Mucosa of descending colon (tissue), 3 donors: ENCODE results near the gene SAFB2. TPM values are rescaled to one million over a fixed set of nuclear protein-coding genes. Genes with fewer than 3 reads are reported as not detected.
"Not testable (repeated sequence)": the region's sequence is repeated elsewhere in the genome, so short reads cannot be mapped to it uniquely, and the experiment has no call there.

ENCODE experiments used
- ATAC-seq: fragments of 200-7000 bp; cut with Tn5 transposase; one replicate; pipeline ENCODE4 v1.9.1; 2020; ENCODE audit warnings: mild to moderate bottlenecking, moderate library complexity
- DNase-seq, 3 donors: peaks; one replicate each; pipeline ENCODE4 v3.0.0-alpha.2; 2020
- H3K36me3 ChIP-seq: fragments of 200-600 bp; one replicate; pipeline ENCODE4 v1.8.0; 2021; ENCODE audit warnings: low read depth, mild to moderate bottlenecking
- H3K4me1 ChIP-seq: fragments of 200-600 bp; one replicate; pipeline ENCODE4 v1.8.0; 2021; ENCODE audit warnings: low read depth, mild to moderate bottlenecking
- H3K4me3 ChIP-seq: fragments of 200-600 bp; one replicate; pipeline ENCODE4 v1.8.0; 2021; ENCODE audit warnings: mild to moderate bottlenecking
- H3K9me3 ChIP-seq: fragments of 200-600 bp; one replicate; pipeline ENCODE4 v1.8.0; 2021; ENCODE audit warnings: mild to moderate bottlenecking
- CTCF ChIP-seq: fragments of 200-600 bp; IDR thresholded peaks from one replicate; pipeline ENCODE4 v1.8.0; 2022; ENCODE audit warnings: antibody characterized with exemption, mild to moderate bottlenecking
- intact Hi-C, 2 donors: fragments of 100-400 bp; cut with DNase I in 1 of 2; cut with micrococcal nuclease in 1 of 2; formaldehyde crosslinking; loops; one replicate each; pipeline versions ENCODE4 v1.11.0 to v1.11.1; 2022; cut with DNase I, micrococcal nuclease
- total RNA-seq, 3 donors: library from RNA; stranded (reverse); fragmentation: NEBNext Ultra II Directional in 2 of 3; extraction: Animal tissue kit (Norgen Biotek cat#: 25700) in 2 of 3; gene quantifications; one replicate each; pipeline versions ENCODE4 v1.2.1 to v1.2.4, GENCODE V29; 2021 to 2023
- donor health status: DM: no; HTN: no; CAD: no; lungs with moderate emphysema.
- donor health status: DM: no; HTN: no; CAD: no.
- donor health status: DM: no; HTN: yes; CAD: no.

The SAFB2 gene
- total RNA-seq, 3 donors from 2014 or later, result 66.7 to 122 (median 102) TPM

- intact Hi-C loops, result no loop called here
- Histone ChIP-seq H3K4me3 (no peak overlapping the region), H3K9me3 (no peaks in the 10 kb centered on the region), H3K4me1 (peaks cover 19% of the 10 kb centered on the region), H3K36me3 (peaks cover 14% of the 10 kb centered on the region)
- ATAC-seq (no peak), DNase-seq (no peak)
- no peak for TF ChIP-seq CTCF
Observed at GRCh38 chr19:5617080-5617479, 5.5 kb downstream of the SAFB2 start.

- TF ChIP-seq CTCF, result no peak
- Histone ChIP-seq H3K9me3 (no peaks in the 10 kb centered on the region), H3K4me1 (peaks cover 11% of the 10 kb centered on the region), H3K36me3 (peaks cover 18% of the 10 kb centered on the region), H3K4me3 (no peak overlapping the region)
- intact Hi-C loops, result no loop called here
- no peak for ATAC-seq
- no peak for DNase-seq
Observed at GRCh38 chr19:5615756-5616327, 6.7 kb downstream of the SAFB2 start.

GRCh38 chr19:5612891-5613865 is 9.4 kb downstream of the SAFB2 start:
- H3K4me3 ChIP-seq, result no peak overlapping the region
- ATAC-seq (no peak), DNase-seq (no peak)
- H3K9me3 ChIP-seq, result no peaks in the 10 kb centered on the region
- H3K4me1 ChIP-seq, result no peaks in the 10 kb centered on the region
- peaks cover 32% of the 10 kb centered on the region for H3K36me3 ChIP-seq
- no peak for TF ChIP-seq CTCF
- intact Hi-C loops, result no loop called here

- Histone ChIP-seq H3K36me3 (peaks cover 38% of the 10 kb centered on the region), H3K9me3 (no peaks in the 10 kb centered on the region), H3K4me1 (no peaks in the 10 kb centered on the region), H3K4me3 (no peak overlapping the region)
- intact Hi-C loops, result no loop called here
- TF ChIP-seq CTCF, result no peak
- no peak for DNase-seq
- no peak for ATAC-seq
Observed at GRCh38 chr19:5609881-5610448, 12.6 kb downstream of the SAFB2 start.

- H3K36me3 ChIP-seq, result peaks cover 44% of the 10 kb centered on the region
- H3K4me3 ChIP-seq, H3K4me1 ChIP-seq, ATAC-seq, intact Hi-C loops, DNase-seq, H3K9me3 ChIP-seq: not testable (repeated sequence)
Observed at GRCh38 chr19:5608766-5609165, 13.8 kb downstream of the SAFB2 start.

GRCh38 chr19:5608291-5608690 is 14.3 kb downstream of the SAFB2 start:
- no peaks in the 10 kb centered on the region for H3K9me3 ChIP-seq
- intact Hi-C loops, result no loop called here
- peaks cover 43% of the 10 kb centered on the region for H3K36me3 ChIP-seq
- ATAC-seq, result no peak
- H3K4me3 ChIP-seq, result no peak overlapping the region
- no peaks in the 10 kb centered on the region for H3K4me1 ChIP-seq
- TF ChIP-seq CTCF, result no peak
- DNase-seq, result no peak
